Ovary (tissue), 9 donors: ENCODE measurements around the gene INHBA. TPM values are rescaled to one million over a fixed set of nuclear protein-coding genes. Genes with fewer than 3 reads are reported as not detected.

Experiments used
- DNase-seq, 5 donors: peaks; one replicate each; pipeline ENCODE4 v3.0.0-alpha.2; 2019 to 2020
- H3K27ac ChIP-seq, 2 donors: fragments of 200-600 bp; one replicate each; pipeline versions ENCODE4 v1.5.1 to v1.8.0; 2019 to 2022
- H3K27me3 ChIP-seq: fragments of 200-600 bp; one replicate; pipeline ENCODE4 v1.8.0; 2022
- H3K36me3 ChIP-seq: fragments of 200-600 bp; sonication (generic); one replicate; pipeline ENCODE4 v1.5.1; 2019
- H3K4me1 ChIP-seq: one replicate; pipeline ENCODE4 v1.8.1; 2013; ENCODE audit warnings: mild to moderate bottlenecking, moderate library complexity; ENCODE audit not compliant: insufficient read depth
- H3K4me3 ChIP-seq: fragments of 200-600 bp; sonication (generic); one replicate; pipeline ENCODE4 v1.5.1; 2017
- H3K9me3 ChIP-seq, 2 donors: fragments of 200-600 bp in 1 of 2; sonication (generic) in 1 of 2; one replicate each; pipeline versions ENCODE4 v1.5.1 to v1.8.1; 2013 to 2019; ENCODE audit warnings: mild to moderate bottlenecking in 1 of 2, moderate library complexity in 1 of 2
- CTCF ChIP-seq, 3 donors: fragments of 450-650 bp in 2 of 3; fragments of 200-600 bp in 1 of 3; IDR thresholded peaks; one replicate each; pipeline versions ENCODE4 v1.5.1 to v1.8.0; 2016 to 2022; ENCODE audit warnings: antibody characterized with exemption in 3 of 3, mild to moderate bottlenecking in 1 of 3
- EP300 ChIP-seq: sonication (generic); formaldehyde crosslinking; IDR thresholded peaks from one replicate; pipeline ENCODE4 v1.6.1; 2017; ENCODE audit warnings: antibody characterized with exemption
- POLR2A ChIP-seq: fragments of 450-650 bp; IDR thresholded peaks from one replicate; pipeline ENCODE4 v1.6.1; 2017; ENCODE audit warnings: antibody characterized with exemption, mild to moderate bottlenecking, moderate library complexity
- WGBS, 3 donors: extraction: QIAGEN DNeasy Blood & Tissue Kit in 1 of 3; methylation state at CpG; one replicate each; pipeline versions ENCODE4 v1.1.5 to v1.1.7; 2013 to 2017; 5-methylcytosine and 5-hydroxymethylcytosine counted together
- intact Hi-C, 4 donors: fragments of 100-400 bp; cut with DNase I; formaldehyde crosslinking; loops; one replicate each; pipeline versions ENCODE4 v1.11.0 to v1.15.1; 2022 to 2023
- polyA plus RNA-seq, 2 donors: library from polyadenylated mRNA; stranded (reverse); fragments of 200-250 nt in 1 of 2; fragments of 350-450 nt in 1 of 2; fragmentation: Illumina TruSeq in 1 of 2; extraction: RNeasy Lipid Tissue Mini Kit (QIAGEN cat#74804) in 1 of 2; gene quantifications; one replicate each; pipeline ENCODE4 v1.2.3, GENCODE V29; 2013 to 2014
- total RNA-seq, 7 donors: library from RNA; depleted of rRNA in 2 of 7; stranded (reverse); fragments of >200 nt in 2 of 7; fragmentation: NEBNext Ultra II Directional in 3 of 7; extraction: Animal tissue kit (Norgen Biotek cat#: 25700) in 3 of 7; gene quantifications; one replicate each; pipeline versions ENCODE4 v1.1.0 to v1.2.4, GENCODE V29; 2016 to 2023
- donor health status: DM: no; HTN: no; CAD: no; lungs with moderate emphysema.
- donor health status: DM: no; HTN: no; CAD: no.
- donor health status: Bipolar disorder and iron deficiency.
- donor health status: DM: yes; HTN: yes; CAD: no.
- donor health status: DM: no; HTN: no; CAD: no.
- donor health status: DM: yes; HTN: yes; CAD: no.

The INHBA gene
- total and polyA plus RNA-seq, 9 donors, result 2.1 to 18.0 (median 5.8) TPM

DNA sequence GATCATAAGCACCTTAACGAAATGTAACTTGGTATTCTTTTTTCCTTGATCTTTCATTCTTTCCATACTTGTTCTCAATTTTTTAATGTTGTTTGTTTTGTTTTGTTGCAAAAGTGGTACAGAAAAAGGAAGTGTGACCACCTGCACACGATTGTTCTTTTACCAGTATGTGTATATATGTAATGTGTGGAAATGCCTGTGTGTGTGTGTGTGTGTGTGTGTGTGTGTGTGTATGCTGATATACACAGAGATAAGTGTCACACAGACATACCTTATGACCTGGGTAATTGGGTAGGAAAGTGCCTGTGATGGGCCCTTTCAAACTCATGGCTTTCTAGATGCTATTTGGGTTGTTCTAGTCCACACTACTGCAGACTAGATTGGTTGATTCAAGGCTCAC lies 14.0 kb downstream of the INHBA start:
- intact Hi-C loops, result no loop called here
- no peak for DNase-seq
- H3K9me3 ChIP-seq, result no peaks in the 10 kb centered on the region
- H3K27ac ChIP-seq, result no peak overlapping the region
- 81 to 89% (median 84%) methylated on average over 2 of the region's 2 CpGs for WGBS, 3 donors
- TF ChIP-seq EP300 (no peak), POLR2A (no peak), CTCF (IDR thresholded peaks at IDR 0.05) (no peak)
- H3K27me3 ChIP-seq, result no peaks in the 10 kb centered on the region
- no peak overlapping the region for H3K4me3 ChIP-seq
- H3K36me3 ChIP-seq, result no peaks in the 10 kb centered on the region
- peaks cover 1% of the 10 kb centered on the region for H3K4me1 ChIP-seq

- TF ChIP-seq CTCF (IDR thresholded peaks at IDR 0.05) (no peak), EP300 (no peak), POLR2A (no peak)
- Histone ChIP-seq H3K27ac (no peak overlapping the region), H3K4me1 (no peaks in the 10 kb centered on the region), H3K27me3 (no peaks in the 10 kb centered on the region), H3K9me3 (no peaks in the 10 kb centered on the region), H3K4me3 (no peak overlapping the region), H3K36me3 (no peaks in the 10 kb centered on the region)
- WGBS, 3 donors, result 82 to 87% (median 85%) methylated on average over 2 of the region's 2 CpGs
- no peak for DNase-seq
- intact Hi-C loops, result no loop called here
Observed at GRCh38 chr7:41688012-41688625, 14.8 kb downstream of the INHBA start.

DNA sequence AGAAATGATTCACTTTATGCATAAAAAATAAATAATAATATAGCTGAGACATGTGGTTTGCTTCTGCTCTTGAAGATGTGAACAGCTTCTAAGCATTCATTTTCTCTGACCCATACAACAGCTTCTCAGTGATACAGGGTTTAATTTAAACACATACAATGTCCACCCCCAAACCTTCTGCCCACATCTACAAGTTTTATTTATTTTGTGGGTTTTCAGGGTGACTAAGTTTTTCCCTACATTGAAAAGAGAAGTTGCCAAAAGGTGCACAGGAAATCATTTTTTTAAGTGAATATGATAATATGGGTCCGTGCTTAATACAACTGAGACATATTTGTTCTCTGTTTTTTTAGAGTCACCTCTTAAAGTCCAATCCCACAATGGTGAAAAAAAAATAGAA lies 17.2 kb downstream of the INHBA start:
- Histone ChIP-seq H3K36me3 (no peaks in the 10 kb centered on the region), H3K27ac (no peak overlapping the region), H3K4me1 (no peaks in the 10 kb centered on the region), H3K27me3 (no peaks in the 10 kb centered on the region), H3K4me3 (no peak overlapping the region), H3K9me3 (no peaks in the 10 kb centered on the region)
- intact Hi-C loops, result no loop called here
- no peak for DNase-seq
- 49 to 68% (median 60%) methylated on average over 1 of the region's 1 CpG for WGBS, 3 donors
- no peak for TF ChIP-seq POLR2A
- no peak for TF ChIP-seq EP300
- no peak for TF ChIP-seq CTCF (IDR thresholded peaks at IDR 0.05)

DNA sequence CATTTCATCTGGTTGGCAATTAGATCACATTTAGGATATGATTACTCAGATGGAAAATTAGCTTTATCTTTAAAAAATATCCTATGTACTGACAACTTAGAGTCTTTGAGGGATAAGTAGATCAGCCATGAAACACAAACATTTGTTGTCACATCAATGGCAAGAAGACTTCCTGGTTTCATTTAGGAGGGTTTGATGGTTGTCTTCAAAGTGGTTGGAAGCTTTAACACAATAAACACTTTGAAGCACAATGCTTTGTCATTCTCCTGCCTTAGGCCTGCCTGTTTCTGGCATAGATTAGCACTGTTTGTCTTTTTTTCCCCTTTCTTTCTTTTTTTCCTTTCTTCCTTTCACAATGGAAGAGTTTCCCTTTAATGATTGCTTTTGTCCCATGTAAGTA lies 20.5 kb downstream of the INHBA start:
- TF ChIP-seq CTCF (IDR thresholded peaks at IDR 0.05) (no peak), EP300 (no peak), POLR2A (no peak)
- no peaks in the 10 kb centered on the region for H3K4me1 ChIP-seq
- H3K27ac ChIP-seq, result no peak overlapping the region
- no peaks in the 10 kb centered on the region for H3K27me3 ChIP-seq
- no peaks in the 10 kb centered on the region for H3K36me3 ChIP-seq
- DNase-seq, result no peak
- H3K9me3 ChIP-seq, result no peaks in the 10 kb centered on the region
- intact Hi-C loops, result no loop called here
- no peak overlapping the region for H3K4me3 ChIP-seq
